GM12878 (cell line): ENCODE data around the gene MCTP2. TPM values are rescaled to one million over a fixed set of nuclear protein-coding genes. Genes with fewer than 3 reads are reported as not detected.
A peak's percentile ranks its signal among the peaks of the same experiment; 100 is the strongest.

Source experiments
- ATAC-seq: fragments of 200-7000 bp; cut with Tn5 transposase; 3 replicates; pipeline ENCODE4 v1.9.1; 2020; ENCODE audit warnings: mild to moderate bottlenecking, moderate library complexity
- BruUV-seq: library from RNA; stranded (reverse); fragments of 400-500 nt; replicated peaks from 2 replicates; lab custom pipeline; 2021; lab: Mats Ljungman, UMichigan
- CTCF ChIA-PET: fragments of 300-600 bp; sonication (Branson Sonifier 250); formaldehyde crosslinking; extraction: SDS; loops from one replicate; lab custom pipeline; 2021; ENCODE audit warnings: inconsistent platforms; lab: Yijun Ruan, JAX
- POLR2A ChIA-PET: fragments of 350-600 bp; formaldehyde crosslinking; extraction: SDS; loops from one replicate; lab custom pipeline; 2021; ENCODE audit warnings: inconsistent platforms; lab: Charles Lee
- RAD21 ChIA-PET: fragments of 300-600 bp; sonication (Branson Sonifier 250); formaldehyde crosslinking; loops from one replicate; lab custom pipeline; 2023; ENCODE audit warnings: antibody characterized with exemption; ENCODE audit not compliant: unreplicated experiment; lab: Charles Lee
- SMC1A ChIA-PET: fragments of 300-600 bp; sonication (Branson Sonifier 250); formaldehyde crosslinking; loops from one replicate; lab custom pipeline; 2023; ENCODE audit not compliant: unreplicated experiment, uncharacterized antibody; lab: Charles Lee
- DNase-seq: peaks from one replicate; pipeline ENCODE4 v3.0.0-alpha.2; 2011; ENCODE audit warnings: low read depth, low spot score
- FAIRE-seq: peaks from 3 replicates; lab custom pipeline; 2011; peaks lifted over from hg19 to GRCh38; lab: Jason Lieb, UNC
- H2AFZ ChIP-seq: 2 replicates; pipeline ENCODE4 v1.6.0; 2011; ENCODE audit warnings: low read depth, low read length, control low read depth; ENCODE audit not compliant: control insufficient read depth
- H3K27ac ChIP-seq: 2 replicates; pipeline ENCODE4 v1.5.1; 2011; ENCODE audit warnings: control low read depth; ENCODE audit not compliant: control insufficient read depth, insufficient read depth
- H3K27me3 ChIP-seq, 2 experiments: replicated peaks in 1 of 2; 2 replicates each; pipeline versions ENCODE4 v1.6.0 to v1.6.1; 2011; ENCODE audit warnings: low read length in 1 of 2; ENCODE audit not compliant: control insufficient read depth in 2 of 2, insufficient read depth in 2 of 2
- H3K36me3 ChIP-seq, 2 experiments: 2 replicates each; pipeline ENCODE4 v1.5.1; 2011; ENCODE audit warnings: low read length in 1 of 2; ENCODE audit not compliant: control insufficient read depth in 2 of 2, insufficient read depth in 2 of 2
- H3K4me1 ChIP-seq: 2 replicates; pipeline ENCODE4 v1.6.1; 2011; ENCODE audit warnings: mild to moderate bottlenecking, low read length, moderate library complexity, mixed read lengths; ENCODE audit not compliant: control insufficient read depth, insufficient read depth
- H3K4me2 ChIP-seq: 2 replicates; pipeline ENCODE4 v1.6.0; 2011; ENCODE audit warnings: control low read depth; ENCODE audit not compliant: control insufficient read depth, insufficient read depth
- H3K4me3 ChIP-seq: fragments of 200-600 bp; sonication (generic); 2 replicates; pipeline ENCODE4 v1.5.1; 2016
- H3K79me2 ChIP-seq: 2 replicates; pipeline ENCODE4 v1.6.0; 2011; ENCODE audit warnings: low read length; ENCODE audit not compliant: control insufficient read depth, insufficient read depth
- H3K9ac ChIP-seq: 2 replicates; pipeline ENCODE4 v1.8.0; 2011; ENCODE audit warnings: low read length, control low read depth, mixed read lengths; ENCODE audit not compliant: control insufficient read depth, insufficient read depth
- H3K9me3 ChIP-seq: replicated peaks from 3 replicates; pipeline ENCODE4 v1.5.1; 2011; ENCODE audit warnings: mild to moderate bottlenecking, low read length; ENCODE audit not compliant: control insufficient read depth, insufficient read depth
- H4K20me1 ChIP-seq: 2 replicates; pipeline ENCODE4 v1.6.0; 2011; ENCODE audit not compliant: control insufficient read depth, insufficient read depth
- CREM ChIP-seq: IDR thresholded peaks from 2 replicates; pipeline ENCODE4 v1.6.1; 2014; ENCODE audit warnings: antibody characterized with exemption, low read depth
- EZH2 ChIP-seq: IDR thresholded peaks from 2 replicates; pipeline ENCODE4 v1.6.1; 2012; ENCODE audit warnings: low read depth, mild to moderate bottlenecking, control low read depth, inconsistent platforms, low read length, borderline replicate concordance; ENCODE audit not compliant: control insufficient read depth
- MYC ChIP-seq: IDR thresholded peaks from 2 replicates; pipeline ENCODE4 v1.6.1; 2011; ENCODE audit warnings: mild to moderate bottlenecking, low read length, moderate library complexity, inconsistent platforms; ENCODE audit not compliant: insufficient read depth, insufficient replicate concordance, insufficient read length, severe bottlenecking
- RELB ChIP-seq: fragments of 450-650 bp; IDR thresholded peaks from 2 replicates; pipeline ENCODE4 v1.6.1; 2017; ENCODE audit warnings: low read depth, mild to moderate bottlenecking, moderate library complexity
- SMARCA5 ChIP-seq: fragments of 450-650 bp; IDR thresholded peaks from 2 replicates; pipeline ENCODE4 v1.6.1; 2017; ENCODE audit warnings: mild to moderate bottlenecking
- TBL1XR1 ChIP-seq: IDR thresholded peaks from 2 replicates; pipeline ENCODE4 v1.6.1; 2012; ENCODE audit warnings: low read depth, low read length, improper control_type of control experiment
- WGBS: methylation state at CpG from one replicate; pipeline ENCODE4 v1.1.6; 2016; ENCODE audit warnings: low lambda C conversion rate; ENCODE audit not compliant: insufficient replicate concordance, insufficient coverage; ENCODE audit errors: missing lambda C conversion rate; 5-methylcytosine and 5-hydroxymethylcytosine counted together
- in situ Hi-C: fragments of 300-500 bp; cut with MboI; formaldehyde crosslinking; loops from 9 replicates; pipeline ENCODE4 v1.14.3; 2018; ENCODE audit warnings: mixed read lengths
- intact Hi-C: fragments of 100-400 bp; cut with micrococcal nuclease; formaldehyde crosslinking; loops from one replicate; pipeline ENCODE4 v1.14.2; 2022; ENCODE audit not compliant: unreplicated experiment
- polyA plus RNA-seq, 11 experiments: library from polyadenylated mRNA; depleted of rRNA in 4 of 11; unstranded in 6 of 11; stranded (reverse) in 5 of 11; fragments of >200 nt; fragmentation: Nextera tagmentation in 4 of 11; fragmentation: Illumina TruSeq in 1 of 11; extraction: Ambion mirVana in 4 of 11; extraction: Trizol in 1 of 11; gene quantifications; 1 replicate in 1 of 11; 2 replicates in 10 of 11; pipeline versions ENCODE4 v1.2.1 to v1.2.3, GENCODE V29; 2011 to 2016; ENCODE audit warnings: inconsistent platforms in 2 of 11, missing spikeins in 2 of 11, low read depth in 1 of 11
- total RNA-seq, 4 experiments: library from RNA; depleted of rRNA in 3 of 4; stranded (reverse); fragments of >200 nt in 3 of 4; fragmentation: Illumina TruSeq in 1 of 4; extraction: Trizol in 1 of 4; gene quantifications; 2 replicates each; pipeline versions ENCODE4 v1.2.1 to v1.2.3, GENCODE V29; 2013 to 2021
- TF ChIP-seq, protein P1 (sequence below): fragments of 450-650 bp; IDR thresholded peaks from 2 replicates; pipeline ENCODE4 v1.6.1; 2017; ENCODE audit warnings: borderline replicate concordance
- TF ChIP-seq, protein P2 (sequence below): fragments of 450-650 bp; IDR thresholded peaks from 2 replicates; pipeline ENCODE4 v1.6.1; 2017; ENCODE audit warnings: mild to moderate bottlenecking, moderate library complexity

MCTP2 gene
- total and polyA plus RNA-seq, 10 of the 15 experiments (the other 5 are each of a cell fraction or from before 2014, with no cell fraction given), result 0.24 to 48.5 (median 0.88) TPM

DNA sequence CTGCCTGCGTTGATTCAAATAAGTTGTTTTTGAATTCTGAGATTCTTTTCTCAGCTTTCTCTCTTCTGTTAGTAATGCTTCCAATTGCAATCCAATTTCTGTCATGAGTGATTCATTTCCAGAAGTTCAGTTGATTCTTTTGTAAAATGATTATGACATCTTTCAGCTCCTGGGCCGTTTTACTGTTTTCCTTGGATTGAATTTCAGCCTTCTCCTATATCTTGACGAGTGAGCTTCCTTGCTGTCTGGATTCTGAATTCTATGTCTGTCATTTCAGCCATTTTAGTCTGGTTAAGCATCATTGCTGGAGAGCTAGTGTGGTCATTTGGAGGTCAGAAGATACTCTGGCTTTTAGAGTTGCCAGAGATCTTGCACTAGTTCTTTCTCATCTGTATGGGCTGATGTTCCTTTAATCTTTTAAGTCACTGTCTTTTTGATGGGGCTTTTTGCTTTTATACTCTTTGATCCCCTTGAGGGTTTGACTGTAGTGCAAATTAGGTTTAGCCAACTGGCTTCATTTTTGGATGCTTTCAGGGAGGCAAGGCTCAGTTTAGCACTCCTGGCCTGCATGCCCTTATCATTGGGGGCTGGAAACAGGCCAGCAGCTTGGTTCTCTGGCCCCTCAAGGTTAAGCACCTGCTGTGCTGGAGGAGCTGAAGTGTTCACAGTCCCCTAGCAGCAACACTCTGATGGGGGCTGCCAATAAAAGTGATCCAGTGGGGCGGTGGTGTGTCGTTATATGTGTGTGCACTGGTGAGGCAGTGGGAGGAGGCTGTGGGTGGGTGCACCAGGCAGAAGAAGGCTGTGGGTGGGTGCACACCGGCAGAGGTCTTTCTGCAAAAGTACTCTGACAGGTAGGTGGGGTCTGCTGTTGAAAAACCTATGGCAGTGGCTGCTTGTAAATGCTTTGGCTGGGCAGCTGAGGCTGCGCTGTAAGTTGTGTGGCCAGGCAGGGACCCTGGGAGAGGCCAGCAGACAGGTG is 51.2 kb downstream of the MCTP2 start (continued):
- TF ChIP-seq EZH2 (no peak), MYC (no peak), CREM (no peak), SMARCA5 (no peak)

DNA sequence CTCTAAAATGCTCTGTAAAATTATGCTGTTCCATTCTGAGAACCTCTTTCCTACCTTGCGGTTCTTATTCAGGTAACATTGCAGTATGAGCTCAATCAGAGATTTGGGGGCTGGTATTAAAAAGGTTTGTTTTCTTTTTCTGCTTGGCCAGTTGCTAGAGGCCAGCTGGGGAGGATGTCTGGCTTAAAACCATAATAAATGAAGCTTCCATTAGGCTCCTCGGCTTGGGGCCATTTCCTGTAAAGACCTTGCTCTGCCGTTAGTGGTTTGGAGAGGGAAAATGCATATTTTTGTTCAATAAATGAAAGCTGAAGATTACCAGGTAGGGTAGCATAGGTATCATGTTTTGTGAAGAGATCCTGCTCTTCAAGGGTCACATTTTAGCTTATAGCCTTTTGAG is 55.2 kb downstream of the MCTP2 start:
- peak; percentile 50 for ATAC-seq
- TF ChIP-seq, protein P1, sequence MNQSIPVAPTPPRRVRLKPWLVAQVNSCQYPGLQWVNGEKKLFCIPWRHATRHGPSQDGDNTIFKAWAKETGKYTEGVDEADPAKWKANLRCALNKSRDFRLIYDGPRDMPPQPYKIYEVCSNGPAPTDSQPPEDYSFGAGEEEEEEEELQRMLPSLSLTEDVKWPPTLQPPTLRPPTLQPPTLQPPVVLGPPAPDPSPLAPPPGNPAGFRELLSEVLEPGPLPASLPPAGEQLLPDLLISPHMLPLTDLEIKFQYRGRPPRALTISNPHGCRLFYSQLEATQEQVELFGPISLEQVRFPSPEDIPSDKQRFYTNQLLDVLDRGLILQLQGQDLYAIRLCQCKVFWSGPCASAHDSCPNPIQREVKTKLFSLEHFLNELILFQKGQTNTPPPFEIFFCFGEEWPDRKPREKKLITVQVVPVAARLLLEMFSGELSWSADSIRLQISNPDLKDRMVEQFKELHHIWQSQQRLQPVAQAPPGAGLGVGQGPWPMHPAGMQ, result no peak
- TF ChIP-seq, protein P2, sequence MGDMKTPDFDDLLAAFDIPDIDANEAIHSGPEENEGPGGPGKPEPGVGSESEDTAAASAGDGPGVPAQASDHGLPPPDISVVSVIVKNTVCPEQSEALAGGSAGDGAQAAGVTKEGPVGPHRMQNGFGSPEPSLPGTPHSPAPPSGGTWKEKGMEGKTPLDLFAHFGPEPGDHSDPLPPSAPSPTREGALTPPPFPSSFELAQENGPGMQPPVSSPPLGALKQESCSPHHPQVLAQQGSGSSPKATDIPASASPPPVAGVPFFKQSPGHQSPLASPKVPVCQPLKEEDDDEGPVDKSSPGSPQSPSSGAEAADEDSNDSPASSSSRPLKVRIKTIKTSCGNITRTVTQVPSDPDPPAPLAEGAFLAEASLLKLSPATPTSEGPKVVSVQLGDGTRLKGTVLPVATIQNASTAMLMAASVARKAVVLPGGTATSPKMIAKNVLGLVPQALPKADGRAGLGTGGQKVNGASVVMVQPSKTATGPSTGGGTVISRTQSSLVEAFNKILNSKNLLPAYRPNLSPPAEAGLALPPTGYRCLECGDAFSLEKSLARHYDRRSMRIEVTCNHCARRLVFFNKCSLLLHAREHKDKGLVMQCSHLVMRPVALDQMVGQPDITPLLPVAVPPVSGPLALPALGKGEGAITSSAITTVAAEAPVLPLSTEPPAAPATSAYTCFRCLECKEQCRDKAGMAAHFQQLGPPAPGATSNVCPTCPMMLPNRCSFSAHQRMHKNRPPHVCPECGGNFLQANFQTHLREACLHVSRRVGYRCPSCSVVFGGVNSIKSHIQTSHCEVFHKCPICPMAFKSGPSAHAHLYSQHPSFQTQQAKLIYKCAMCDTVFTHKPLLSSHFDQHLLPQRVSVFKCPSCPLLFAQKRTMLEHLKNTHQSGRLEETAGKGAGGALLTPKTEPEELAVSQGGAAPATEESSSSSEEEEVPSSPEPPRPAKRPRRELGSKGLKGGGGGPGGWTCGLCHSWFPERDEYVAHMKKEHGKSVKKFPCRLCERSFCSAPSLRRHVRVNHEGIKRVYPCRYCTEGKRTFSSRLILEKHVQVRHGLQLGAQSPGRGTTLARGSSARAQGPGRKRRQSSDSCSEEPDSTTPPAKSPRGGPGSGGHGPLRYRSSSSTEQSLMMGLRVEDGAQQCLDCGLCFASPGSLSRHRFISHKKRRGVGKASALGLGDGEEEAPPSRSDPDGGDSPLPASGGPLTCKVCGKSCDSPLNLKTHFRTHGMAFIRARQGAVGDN, result no peak
- TF ChIP-seq TBL1XR1 (no peak), RELB (no peak)
- TF ChIP-seq, all 136 proteins: peak for 0
- SMC1A ChIA-PET, result interaction anchor here (0.8 to 9.0 kb wide), 13 partner anchors 9 to 123 kb away, joined by 3 to 156 read pairs (median 37); partner anchors contain the start of gene MCTP2
- Histone ChIP-seq H3K27ac (no peak overlapping the region), H3K4me2 (peak overlapping the region; percentile 52; the same call in 1 of the 2 replicates), H3K9me3 (no peaks in the 10 kb centered on the region; the same call in 2 of the 3 replicates), H3K9ac (no peak overlapping the region), H3K36me3 (no peaks in the 10 kb centered on the region), H3K4me3 (no peak overlapping the region), H4K20me1 (no peaks in the 10 kb centered on the region), H3K27me3 (no peaks in the 10 kb centered on the region), H3K79me2 (no peaks in the 10 kb centered on the region), H3K4me1 (peaks cover 15% of the 10 kb centered on the region), H2AFZ (peak overlapping the region; percentile 54)
- CTCF ChIA-PET, result interaction anchor here (0.8 to 3.9 kb wide), 11 partner anchors 9 to 122 kb away, joined by 3 to 62 read pairs (median 8); partner anchors contain the start of gene MCTP2
- FAIRE-seq, result peak; percentile 13
- 4% methylated on average over 3 of the region's 3 CpGs for WGBS
- RAD21 ChIA-PET, result interaction anchor here (1.6 to 7.3 kb wide), 10 partner anchors 9 to 122 kb away, joined by 3 to 120 read pairs (median 31); partner anchors contain the start of gene MCTP2
- in situ Hi-C loops, result no loop called here
- DNase-seq, result no peak
- no TSS peak for BruUV-seq
- intact Hi-C loops, result loop anchor here (2.0 to 5.0 kb wide), 2 partner anchors 24 to 54 kb away; partner anchors contain the start of gene MCTP2
- POLR2A ChIA-PET, result interaction anchor here (1.1 to 7.9 kb wide), 9 partner anchors 9 to 54 kb away, joined by 3 to 94 read pairs (median 8); partner anchors contain the start of gene MCTP2
